Activated T-helper 1 cell treated with anti-CD3 and anti-CD28 coated beads, Interleukin-12 subunit alpha, Interleukin-12 subunit beta, Interleukin-2, Interleukin-4 antibody, amounts not matched to agents 30 ng/mL and 10 ng/mL and 1 ng/mL, durations not matched to agents 14 hours and 24 hours and 36 hours (primary cell): ENCODE data around the gene SLC44A4. TPM values are rescaled to one million over a fixed set of nuclear protein-coding genes. Genes with fewer than 3 reads are reported as not detected.
"Not testable (repeated sequence)": the region's sequence is repeated elsewhere in the genome, so short reads cannot be mapped to it uniquely, and the experiment has no call there.

Experiments used
- DNase-seq: peaks from one replicate; pipeline ENCODE4 v3.0.0; 2021; ENCODE audit warnings: low spot score
- H3K27ac Mint-ChIP-seq: one replicate; pipeline ENCODE4 v1.8.0; 2021; ENCODE audit warnings: mild to moderate bottlenecking, mixed read lengths
- H3K27me3 Mint-ChIP-seq: one replicate; pipeline ENCODE4 v1.8.0; 2022; ENCODE audit warnings: mild to moderate bottlenecking, moderate library complexity, mixed read lengths; ENCODE audit not compliant: insufficient read depth
- H3K36me3 Mint-ChIP-seq: one replicate; pipeline ENCODE4 v1.8.0; 2021; ENCODE audit warnings: low read depth, mixed read lengths
- H3K4me1 Mint-ChIP-seq: one replicate; pipeline ENCODE4 v1.8.0; 2021; ENCODE audit warnings: low read depth, mixed read lengths
- H3K4me3 Mint-ChIP-seq: one replicate; pipeline ENCODE4 v1.8.0; 2021; ENCODE audit warnings: mild to moderate bottlenecking, moderate library complexity, mixed read lengths
- H3K9me3 Mint-ChIP-seq: one replicate; pipeline ENCODE4 v1.8.0; 2021; ENCODE audit warnings: mixed read lengths
- intact Hi-C: fragments of 100-400 bp; cut with micrococcal nuclease; formaldehyde crosslinking; loops from one replicate; pipeline ENCODE4 v1.15.1; 2024
- total RNA-seq: library from RNA; stranded (reverse); gene quantifications from 2 replicates; pipeline ENCODE4 v1.2.3, GENCODE V29; 2022

The SLC44A4 gene
- total RNA-seq: 0.12 TPM in 1 of 2 replicates, not detected in the other

- Mint-ChIP-seq H3K4me3 (no peak within 1 kb of the TSS), H3K36me3 (peaks cover 7% of the 10 kb centered on the region), H3K9me3 (no peaks in the 10 kb centered on the region), H3K27me3 (no peaks in the 10 kb centered on the region), H3K4me1 (peaks cover 4% of the 10 kb centered on the region), H3K27ac (no peak within 1 kb of the TSS)
- intact Hi-C loops: no loop called here
- no peak for DNase-seq
Observed at GRCh38 chr6:31878726-31879125, at the start of gene SLC44A4. Gene SLC44A4 (minus strand): TSS chr6:31878997. CDS start chr6:31878980, 17 bp downstream.

- Mint-ChIP-seq H3K9me3 (no peaks in the 10 kb centered on the region), H3K27ac (no peak overlapping the region), H3K27me3 (peaks cover 7% of the 10 kb centered on the region), H3K4me3 (no peak overlapping the region), H3K4me1 (no peaks in the 10 kb centered on the region), H3K36me3 (no peaks in the 10 kb centered on the region)
- intact Hi-C loops: no loop called here
- DNase-seq: no peak
Observed at GRCh38 chr6:31928672-31928939, 49.8 kb upstream of the SLC44A4 start.

DNA sequence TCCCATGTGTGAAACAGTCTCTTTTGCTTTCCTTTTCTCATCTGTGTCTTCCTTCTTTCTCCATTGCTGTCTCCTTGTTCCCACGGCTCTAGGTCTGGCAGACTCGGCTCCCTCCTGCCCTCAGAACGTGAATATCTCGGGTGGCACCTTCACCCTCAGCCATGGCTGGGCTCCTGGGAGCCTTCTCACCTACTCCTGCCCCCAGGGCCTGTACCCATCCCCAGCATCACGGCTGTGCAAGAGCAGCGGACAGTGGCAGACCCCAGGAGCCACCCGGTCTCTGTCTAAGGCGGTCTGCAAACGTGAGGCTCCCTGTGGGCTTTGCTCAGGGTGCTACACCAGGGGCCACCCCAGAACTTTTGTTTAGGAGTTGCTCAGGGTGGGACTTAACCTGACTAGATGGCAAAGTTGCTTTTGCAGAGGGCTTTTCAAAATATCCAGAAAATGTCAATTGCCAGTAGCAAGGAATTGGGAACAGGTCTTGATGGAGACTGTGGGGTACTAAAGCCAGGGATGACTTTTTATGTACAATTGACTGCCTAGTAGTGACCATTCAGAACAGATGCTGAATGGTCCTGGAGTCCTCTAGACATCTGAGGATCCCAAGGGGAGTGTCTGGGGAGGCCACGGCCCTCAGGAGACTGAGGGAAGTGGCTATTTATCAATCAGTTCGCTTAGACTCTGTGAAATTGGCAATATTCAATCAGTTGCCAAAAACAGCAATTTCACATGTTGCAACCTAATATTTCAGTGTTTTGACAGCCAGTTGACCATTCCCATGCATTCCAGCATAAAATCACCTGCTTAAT lies 49.3 kb upstream of the SLC44A4 start:
- H3K4me3 Mint-ChIP-seq: no peak overlapping the region
- DNase-seq: no peak
- no peaks in the 10 kb centered on the region for H3K9me3 Mint-ChIP-seq
- no peak overlapping the region for H3K27ac Mint-ChIP-seq
- peaks cover 7% of the 10 kb centered on the region for H3K27me3 Mint-ChIP-seq
- intact Hi-C loops: no loop called here
- no peaks in the 10 kb centered on the region for H3K4me1 Mint-ChIP-seq
- no peaks in the 10 kb centered on the region for H3K36me3 Mint-ChIP-seq

DNA sequence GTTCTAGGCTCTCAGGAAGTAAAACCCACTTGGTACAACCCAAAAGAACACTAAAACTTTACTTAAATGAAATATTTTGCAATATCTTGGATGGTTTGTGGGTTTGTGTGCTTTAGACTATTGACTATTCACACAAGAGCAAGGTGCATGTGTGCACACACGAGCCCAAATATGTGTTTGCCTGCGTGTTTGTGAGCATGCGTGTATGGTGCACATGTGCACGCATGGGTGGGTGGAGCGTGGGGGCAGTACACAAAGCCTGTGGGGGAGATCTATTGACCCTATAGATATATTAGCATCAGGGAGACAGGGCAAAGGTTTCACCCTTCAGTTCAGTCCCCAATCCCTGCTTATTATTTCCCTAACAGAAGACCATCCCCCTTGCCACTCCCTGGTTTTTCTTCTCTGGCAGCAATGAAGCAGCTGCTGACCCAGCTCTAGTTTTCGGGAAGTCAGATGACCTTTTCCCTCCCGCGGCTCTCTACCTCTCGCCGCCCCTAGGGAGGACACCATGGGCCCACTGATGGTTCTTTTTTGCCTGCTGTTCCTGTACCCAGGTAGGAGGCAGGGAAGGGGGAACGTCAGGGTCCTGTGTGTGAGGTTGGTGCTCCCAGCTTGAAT lies 48.6 kb upstream of the SLC44A4 start, which contains the start of gene C2:
C2 (plus strand) TSS at position 476 of the 621 bp plus-strand sequence; CDS start at position 512, 36 bp downstream.
- no peak for DNase-seq
- intact Hi-C loops: no loop called here
- Mint-ChIP-seq H3K36me3 (no peaks in the 10 kb centered on the region), H3K27ac (no peak within 1 kb of the TSS), H3K4me3 (no peak within 1 kb of the TSS), H3K9me3 (no peaks in the 10 kb centered on the region), H3K27me3 (peaks cover 7% of the 10 kb centered on the region), H3K4me1 (no peaks in the 10 kb centered on the region)

DNA sequence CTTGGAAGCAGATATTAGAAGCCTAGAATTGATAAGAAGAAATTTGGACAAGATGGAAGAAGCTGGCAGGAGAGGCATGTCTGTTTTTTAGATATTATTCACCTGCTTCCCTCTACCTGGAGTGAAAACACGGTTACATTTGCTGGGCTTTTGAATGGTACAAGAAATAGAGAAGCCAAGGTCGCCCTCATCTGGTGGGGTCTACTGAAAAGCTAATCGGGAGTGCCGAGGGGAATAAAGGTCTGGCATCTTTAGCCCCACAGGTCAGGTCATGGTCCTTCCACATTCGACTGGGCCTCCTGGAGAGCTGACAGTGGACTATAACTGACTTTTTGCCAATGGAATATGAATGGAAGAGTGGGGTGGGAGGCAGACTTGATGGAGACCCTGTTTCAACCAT lies 44.1 kb upstream of the SLC44A4 start:
- Mint-ChIP-seq H3K27ac (no peak overlapping the region), H3K36me3 (no peaks in the 10 kb centered on the region), H3K4me3 (no peak overlapping the region), H3K27me3 (peaks cover 7% of the 10 kb centered on the region), H3K4me1 (no peaks in the 10 kb centered on the region), H3K9me3 (no peaks in the 10 kb centered on the region)
- intact Hi-C loops: no loop called here
- no peak for DNase-seq

GRCh38 chr6:31920811-31921210 lies 42.0 kb upstream of the SLC44A4 start:
- no peak overlapping the region for H3K4me3 Mint-ChIP-seq
- H3K27me3 Mint-ChIP-seq: no peaks in the 10 kb centered on the region
- H3K4me1 Mint-ChIP-seq: no peaks in the 10 kb centered on the region
- no peak overlapping the region for H3K27ac Mint-ChIP-seq
- DNase-seq: no peak
- H3K9me3 Mint-ChIP-seq: no peaks in the 10 kb centered on the region
- H3K36me3 Mint-ChIP-seq: no peaks in the 10 kb centered on the region
- intact Hi-C loops: no loop called here

DNA sequence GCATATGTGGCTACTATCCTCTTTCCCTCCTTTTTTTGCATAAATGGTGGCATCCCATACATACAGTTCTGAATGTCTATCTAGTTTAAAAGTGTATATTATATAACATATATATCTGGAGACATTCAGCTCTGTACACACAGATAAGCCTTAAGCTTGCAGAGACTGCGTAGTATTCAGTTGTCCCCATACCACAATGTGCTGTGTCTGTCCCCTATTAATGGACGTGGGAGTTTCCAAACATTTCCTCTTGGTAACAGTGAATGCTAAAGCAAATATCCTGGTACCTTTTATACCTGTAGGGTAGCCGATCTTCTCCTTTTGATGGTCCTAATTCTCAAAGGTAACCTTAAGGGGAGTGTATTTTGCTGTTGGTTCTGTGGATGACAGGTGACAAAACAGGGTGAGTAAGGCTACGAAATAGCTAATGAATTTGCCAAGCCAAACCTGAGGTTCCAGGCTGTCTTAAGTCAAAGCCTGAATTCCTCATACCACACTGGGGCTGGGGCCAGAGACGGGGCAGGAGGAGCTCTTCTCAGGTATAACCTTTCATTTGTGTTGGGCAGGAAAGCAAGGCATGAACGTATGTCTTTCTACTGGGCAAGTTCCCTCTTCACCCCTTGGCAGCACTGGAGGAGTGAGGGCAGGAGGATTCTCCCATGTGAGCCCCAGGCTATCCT lies 41.0 kb upstream of the SLC44A4 start:
- H3K4me3 Mint-ChIP-seq: no peak overlapping the region
- no peaks in the 10 kb centered on the region for H3K4me1 Mint-ChIP-seq
- intact Hi-C loops: no loop called here
- DNase-seq: no peak
- no peaks in the 10 kb centered on the region for H3K36me3 Mint-ChIP-seq
- H3K27me3 Mint-ChIP-seq: no peaks in the 10 kb centered on the region
- no peaks in the 10 kb centered on the region for H3K9me3 Mint-ChIP-seq
- H3K27ac Mint-ChIP-seq: no peak overlapping the region

DNA sequence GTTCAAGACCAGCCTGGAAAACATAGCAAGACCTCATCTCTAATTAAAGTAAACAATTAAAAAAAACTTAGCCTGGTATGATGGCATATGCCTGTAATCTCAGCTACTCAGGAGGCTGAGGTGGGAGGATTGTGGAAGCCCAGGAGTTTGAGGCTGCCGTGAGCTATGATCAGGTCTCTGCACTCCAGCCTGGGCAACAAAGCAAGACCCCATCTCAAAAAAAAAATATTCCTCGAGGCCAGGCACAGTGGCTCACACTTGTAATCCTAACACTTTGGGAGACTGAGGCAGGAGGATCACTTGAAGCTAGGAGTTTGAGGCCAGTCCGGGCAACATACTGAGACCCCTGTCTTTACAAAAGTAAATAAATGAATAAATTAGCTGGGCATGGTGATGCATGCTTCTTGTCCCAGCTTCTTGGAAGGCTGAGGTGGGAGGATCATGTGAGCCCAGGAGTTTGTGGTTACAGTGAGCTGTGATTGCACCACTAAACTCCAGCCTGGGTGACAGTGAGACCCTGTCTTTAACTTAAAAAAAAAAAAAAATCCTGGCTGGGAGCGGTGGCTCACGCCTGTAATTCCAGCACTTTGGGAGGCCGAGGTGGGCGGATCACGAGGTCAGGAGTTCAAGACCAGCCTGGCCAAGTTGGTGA lies 39.4 kb upstream of the SLC44A4 start:
- Mint-ChIP-seq H3K4me1 (no peaks in the 10 kb centered on the region), H3K9me3 (no peaks in the 10 kb centered on the region), H3K27me3 (no peaks in the 10 kb centered on the region), H3K36me3 (no peaks in the 10 kb centered on the region), H3K27ac (no peak overlapping the region), H3K4me3 (no peak overlapping the region)
- intact Hi-C loops: no loop called here
- no peak for DNase-seq

DNA sequence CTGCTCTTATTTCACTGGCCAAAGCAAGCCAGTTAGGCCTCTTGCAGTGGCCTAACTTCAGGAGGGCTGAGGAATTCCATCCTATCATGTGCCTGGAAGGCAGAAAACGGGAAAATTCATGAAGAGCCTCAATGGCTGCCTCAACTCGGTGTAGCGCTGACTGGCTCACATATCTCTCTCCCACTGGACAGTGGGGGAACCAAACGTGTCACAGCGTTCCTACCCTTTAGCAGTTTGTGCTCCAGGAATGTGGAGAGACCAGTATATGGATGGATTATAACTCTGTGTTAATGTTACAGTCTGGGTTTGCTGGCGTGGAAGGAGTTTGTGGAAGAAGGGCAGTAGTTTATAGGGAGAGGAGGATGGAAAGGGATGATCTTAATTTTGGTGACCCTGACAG lies 37.0 kb upstream of the SLC44A4 start:
- Mint-ChIP-seq H3K9me3 (no peaks in the 10 kb centered on the region), H3K4me1 (no peaks in the 10 kb centered on the region), H3K4me3 (no peak overlapping the region), H3K36me3 (no peaks in the 10 kb centered on the region), H3K27me3 (no peaks in the 10 kb centered on the region), H3K27ac (no peak overlapping the region)
- no peak for DNase-seq
- intact Hi-C loops: no loop called here

DNA sequence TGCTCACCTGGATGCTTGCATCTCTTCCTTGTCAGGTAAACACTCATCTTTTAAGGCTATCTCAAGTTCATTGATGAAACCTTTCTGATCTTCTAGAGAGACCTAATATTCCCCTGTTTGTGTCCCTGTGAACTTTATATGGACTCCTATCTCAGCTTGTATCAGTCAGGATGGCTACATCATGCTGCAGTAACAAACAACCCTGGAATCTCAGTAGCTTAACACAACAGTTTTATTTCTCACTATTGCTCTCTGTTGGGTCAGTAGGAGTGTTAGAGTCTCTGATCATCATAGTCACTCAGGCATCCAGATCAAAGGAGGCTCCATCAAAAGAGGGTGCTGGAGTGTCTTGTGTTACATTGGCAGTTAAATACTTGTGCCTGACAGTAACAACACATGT lies 36.6 kb upstream of the SLC44A4 start:
- Mint-ChIP-seq H3K27ac (no peak overlapping the region), H3K4me1 (no peaks in the 10 kb centered on the region), H3K36me3 (no peaks in the 10 kb centered on the region), H3K4me3 (no peak overlapping the region), H3K9me3 (no peaks in the 10 kb centered on the region), H3K27me3 (no peaks in the 10 kb centered on the region)
- intact Hi-C loops: no loop called here
- DNase-seq: no peak

DNA sequence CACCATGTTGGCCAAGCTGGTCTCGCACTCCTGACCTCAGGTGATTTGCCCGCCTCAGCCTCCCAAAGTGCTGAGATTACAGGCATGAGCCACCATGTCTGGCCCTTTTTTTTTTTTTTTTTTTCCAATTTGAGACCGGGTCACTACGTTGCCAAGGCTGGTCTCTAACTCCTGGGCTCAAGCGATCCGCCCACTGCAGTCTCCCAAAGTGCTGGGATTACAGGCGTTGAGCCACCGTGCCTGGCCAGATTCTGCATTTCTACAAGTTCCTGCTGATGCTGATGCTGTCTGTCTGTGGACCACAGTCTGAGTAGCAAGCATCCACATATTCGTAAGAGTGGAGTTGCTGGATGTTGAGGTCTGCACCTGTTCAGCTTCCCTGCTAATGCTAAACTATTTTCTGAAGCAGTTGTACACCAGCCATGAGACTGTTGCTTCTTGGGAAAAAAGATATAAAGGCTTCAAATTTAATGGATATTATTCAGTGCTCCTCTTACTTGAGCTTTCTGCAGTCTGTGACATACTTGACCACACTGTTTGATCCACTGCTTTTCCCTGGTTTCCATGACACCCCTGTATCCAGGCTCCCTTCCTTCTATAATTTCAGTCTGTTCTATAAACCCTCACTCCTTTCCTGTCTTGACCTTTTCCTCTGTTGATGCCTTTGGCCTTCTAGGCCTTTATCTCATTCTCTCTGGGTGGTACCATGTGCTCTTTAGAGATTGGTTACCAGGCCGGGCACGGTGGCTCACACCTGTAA lies 33.2 kb upstream of the SLC44A4 start:
- no peak overlapping the region for H3K4me3 Mint-ChIP-seq
- intact Hi-C loops: no loop called here
- DNase-seq: no peak
- H3K27ac Mint-ChIP-seq: no peak overlapping the region
- no peaks in the 10 kb centered on the region for H3K27me3 Mint-ChIP-seq
- peaks cover 6% of the 10 kb centered on the region for H3K4me1 Mint-ChIP-seq
- H3K9me3 Mint-ChIP-seq: no peaks in the 10 kb centered on the region
- H3K36me3 Mint-ChIP-seq: no peaks in the 10 kb centered on the region

DNA sequence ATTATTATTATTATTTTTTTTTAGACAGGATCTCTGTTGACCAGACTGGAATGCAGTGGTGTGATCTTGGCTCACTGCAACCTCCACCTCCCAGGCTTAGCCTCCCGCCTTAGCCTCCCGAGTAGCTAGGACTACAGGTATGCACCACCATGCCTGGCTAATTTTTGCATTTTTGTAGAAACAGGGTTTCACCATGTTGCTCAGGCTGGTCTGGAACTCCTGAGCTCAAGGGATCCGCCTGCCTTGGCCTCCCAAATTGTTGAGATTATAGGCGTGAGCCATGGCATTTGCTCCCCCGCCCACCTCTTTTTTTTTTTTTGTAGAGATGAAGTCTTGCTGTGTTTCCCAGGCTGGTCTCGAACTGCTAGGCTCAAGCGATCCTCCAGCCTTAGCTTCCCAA lies 30.5 kb upstream of the SLC44A4 start:
- intact Hi-C loops: loop anchor here (10.0 kb wide), 1 partner anchor 1066 kb away; no protein-coding TSS in a partner anchor
- H3K27me3 Mint-ChIP-seq, H3K27ac Mint-ChIP-seq, DNase-seq, H3K36me3 Mint-ChIP-seq, H3K9me3 Mint-ChIP-seq, H3K4me3 Mint-ChIP-seq: not testable (repeated sequence)
- H3K4me1 Mint-ChIP-seq: peaks cover 14% of the 10 kb centered on the region
